GM12878 (cell line): ENCODE results near the gene STK11.

Experiments used
- MXI1 ChIP-seq: fragments of 150-350 bp; IDR thresholded peaks from 2 replicates; pipeline ENCODE4 v1.6.1; 2011; ENCODE audit warnings: low read depth, mild to moderate bottlenecking, inconsistent platforms, low read length, improper control_type of control experiment
- POLR2AphosphoS2 ChIP-seq: IDR thresholded peaks from 2 replicates; pipeline ENCODE4 v1.6.1; 2011; ENCODE audit warnings: low read depth, mild to moderate bottlenecking, low read length, improper control_type of control experiment, moderate library complexity

- TF ChIP-seq MXI1: no peak
- TF ChIP-seq POLR2AphosphoS2: no peak
Observed at GRCh38 chr19:1231729-1232637, 26.4 kb downstream of the STK11 start.
